ENCODE results near the gene LAS1L.
"Not testable (repeated sequence)": the region's sequence is repeated elsewhere in the genome, so short reads cannot be mapped to it uniquely, and the experiment has no call there.

Gene LAS1L

GRCh38 chrX:65528705-65529340, 5.8 kb downstream of the LAS1L start:
- peaks cover 22% of the 10 kb centered on the region for H3K4me1 Mint-ChIP-seq
- H3K9me3 Mint-ChIP-seq: no peaks in the 10 kb centered on the region
- no peak overlapping the region for H3K4me3 Mint-ChIP-seq
- peaks cover 84% of the 10 kb centered on the region for H3K36me3 Mint-ChIP-seq
- ATAC-seq (no peak), DNase-seq (ENCODE audit: low spot score in 2 of 2) (peak; percentile 12 to 66)
- H3K27ac Mint-ChIP-seq: no peak overlapping the region

- DNase-seq (ENCODE audit: low spot score in 2 of 2): no peak
- peaks cover 89% of the 10 kb centered on the region for H3K36me3 Mint-ChIP-seq
- peaks cover 17% of the 10 kb centered on the region for H3K4me1 Mint-ChIP-seq
- no peak for ATAC-seq
- H3K4me3 Mint-ChIP-seq: no peak overlapping the region
- no peak overlapping the region for H3K27ac Mint-ChIP-seq
- no peaks in the 10 kb centered on the region for H3K9me3 Mint-ChIP-seq
Observed at GRCh38 chrX:65528293-65528692, 6.3 kb downstream of the LAS1L start.

GRCh38 chrX:65524139-65524538, 10.4 kb downstream of the LAS1L start:
- H3K27ac Mint-ChIP-seq: no peak overlapping the region
- ATAC-seq (no peak), DNase-seq (ENCODE audit: low spot score in 2 of 2) (no peak)
- H3K9me3 Mint-ChIP-seq: no peaks in the 10 kb centered on the region
- no peak overlapping the region for H3K4me3 Mint-ChIP-seq
- H3K4me1 Mint-ChIP-seq: peaks cover 11% of the 10 kb centered on the region
- peaks cover 82% of the 10 kb centered on the region for H3K36me3 Mint-ChIP-seq

- Mint-ChIP-seq H3K4me3 (no peak overlapping the region), H3K9me3 (no peaks in the 10 kb centered on the region), H3K4me1 (peaks cover 17% of the 10 kb centered on the region), H3K36me3 (peaks cover 72% of the 10 kb centered on the region), H3K27ac (peak overlapping the region; percentile 32)
- DNase-seq (ENCODE audit: low spot score in 2 of 2) (no peak), ATAC-seq (no peak)
Observed at GRCh38 chrX:65522739-65523372, 11.7 kb downstream of the LAS1L start.

GRCh38 chrX:65519530-65519929, 15.1 kb downstream of the LAS1L start:
- not testable (repeated sequence) for H3K27ac Mint-ChIP-seq; H3K9me3 Mint-ChIP-seq; ATAC-seq; H3K4me3 Mint-ChIP-seq; DNase-seq (ENCODE audit: low spot score in 2 of 2)
- peaks cover 42% of the 10 kb centered on the region for H3K36me3 Mint-ChIP-seq
- H3K4me1 Mint-ChIP-seq: peaks cover 17% of the 10 kb centered on the region

- not testable (repeated sequence) for DNase-seq (ENCODE audit: low spot score in 2 of 2); H3K27ac Mint-ChIP-seq; H3K9me3 Mint-ChIP-seq; H3K4me3 Mint-ChIP-seq
- Mint-ChIP-seq H3K36me3 (peaks cover 37% of the 10 kb centered on the region), H3K4me1 (peaks cover 17% of the 10 kb centered on the region)
- ATAC-seq: peak; percentile 54
Observed at GRCh38 chrX:65518980-65519379, 15.6 kb downstream of the LAS1L start.

- H3K9me3 Mint-ChIP-seq: no peaks in the 10 kb centered on the region
- no peak overlapping the region for H3K27ac Mint-ChIP-seq
- H3K36me3 Mint-ChIP-seq: peaks cover 26% of the 10 kb centered on the region
- no peak overlapping the region for H3K4me3 Mint-ChIP-seq
- peaks cover 17% of the 10 kb centered on the region for H3K4me1 Mint-ChIP-seq
- DNase-seq (ENCODE audit: low spot score in 2 of 2): no peak
- no peak for ATAC-seq
Observed at GRCh38 chrX:65517923-65518322, 16.7 kb downstream of the LAS1L start.

GRCh38 chrX:65516756-65517155, 17.8 kb downstream of the LAS1L start:
- DNase-seq (ENCODE audit: low spot score in 2 of 2) (no peak), ATAC-seq (no peak)
- Mint-ChIP-seq H3K36me3 (peaks cover 23% of the 10 kb centered on the region), H3K4me3 (no peak overlapping the region), H3K9me3 (no peaks in the 10 kb centered on the region), H3K27ac (no peak overlapping the region), H3K4me1 (peaks cover 14% of the 10 kb centered on the region)

GRCh38 chrX:65513610-65514009, 21.0 kb downstream of the LAS1L start:
- peaks cover under 1% of the 10 kb centered on the region for H3K4me1 Mint-ChIP-seq
- peaks cover 9% of the 10 kb centered on the region for H3K36me3 Mint-ChIP-seq
- DNase-seq (ENCODE audit: low spot score in 2 of 2) (no peak), ATAC-seq (no peak)
- H3K4me3 Mint-ChIP-seq: no peak overlapping the region
- no peaks in the 10 kb centered on the region for H3K9me3 Mint-ChIP-seq
- no peak overlapping the region for H3K27ac Mint-ChIP-seq

GRCh38 chrX:65509400-65509799, 25.2 kb downstream of the LAS1L start:
- DNase-seq (ENCODE audit: low spot score in 2 of 2) (no peak), ATAC-seq (no peak)
- no peaks in the 10 kb centered on the region for H3K9me3 Mint-ChIP-seq
- peak overlapping the region; percentile 57 for H3K27ac Mint-ChIP-seq
- peaks cover 14% of the 10 kb centered on the region for H3K36me3 Mint-ChIP-seq
- H3K4me1 Mint-ChIP-seq: no peaks in the 10 kb centered on the region
- no peak overlapping the region for H3K4me3 Mint-ChIP-seq

GRCh38 chrX:65508851-65509250, 25.7 kb downstream of the LAS1L start:
- Mint-ChIP-seq H3K9me3 (no peaks in the 10 kb centered on the region), H3K27ac (peak overlapping the region; percentile 57), H3K4me1 (no peaks in the 10 kb centered on the region), H3K36me3 (peaks cover 14% of the 10 kb centered on the region), H3K4me3 (no peak overlapping the region)
- ATAC-seq (no peak), DNase-seq (ENCODE audit: low spot score in 2 of 2) (no peak)

- Mint-ChIP-seq H3K4me3 (no peak overlapping the region), H3K27ac (no peak overlapping the region), H3K9me3 (no peaks in the 10 kb centered on the region), H3K4me1 (no peaks in the 10 kb centered on the region), H3K36me3 (peaks cover 5% of the 10 kb centered on the region)
- DNase-seq (ENCODE audit: low spot score in 2 of 2): no peak
- ATAC-seq: no peak
Observed at GRCh38 chrX:65502618-65503017, 32.0 kb downstream of the LAS1L start.

- DNase-seq (ENCODE audit: low spot score in 2 of 2) (no peak), ATAC-seq (no peak)
- Mint-ChIP-seq H3K27ac (no peak overlapping the region), H3K4me1 (no peaks in the 10 kb centered on the region), H3K4me3 (no peak overlapping the region), H3K36me3 (no peaks in the 10 kb centered on the region), H3K9me3 (no peaks in the 10 kb centered on the region)
Observed at GRCh38 chrX:65493431-65493830, 41.2 kb downstream of the LAS1L start.

GRCh38 chrX:65491620-65492019, 43.0 kb downstream of the LAS1L start:
- Mint-ChIP-seq H3K27ac (no peak overlapping the region), H3K4me3 (no peak overlapping the region), H3K36me3 (no peaks in the 10 kb centered on the region), H3K9me3 (no peaks in the 10 kb centered on the region), H3K4me1 (no peaks in the 10 kb centered on the region)
- ATAC-seq: no peak
- no peak for DNase-seq (ENCODE audit: low spot score in 2 of 2)

- H3K27ac Mint-ChIP-seq: no peak overlapping the region
- H3K4me1 Mint-ChIP-seq: no peaks in the 10 kb centered on the region
- no peak for ATAC-seq
- H3K36me3 Mint-ChIP-seq: no peaks in the 10 kb centered on the region
- DNase-seq (ENCODE audit: low spot score in 2 of 2): no peak
- no peaks in the 10 kb centered on the region for H3K9me3 Mint-ChIP-seq
- H3K4me3 Mint-ChIP-seq: no peak overlapping the region
Observed at GRCh38 chrX:65488495-65488894, 46.1 kb downstream of the LAS1L start.

- no peaks in the 10 kb centered on the region for H3K4me1 Mint-ChIP-seq
- ATAC-seq: no peak
- no peak for DNase-seq (ENCODE audit: low spot score in 2 of 2)
- no peak overlapping the region for H3K27ac Mint-ChIP-seq
- peaks cover 3% of the 10 kb centered on the region for H3K9me3 Mint-ChIP-seq
- H3K36me3 Mint-ChIP-seq: no peaks in the 10 kb centered on the region
- no peak overlapping the region for H3K4me3 Mint-ChIP-seq
Observed at GRCh38 chrX:65480960-65481359, 53.6 kb downstream of the LAS1L start.

Data from stimulated activated effector memory CD8-positive, alpha-beta T cell treated with anti-CD3 and anti-CD28 coated beads, Interleukin-12 subunit alpha, Interleukin-12 subunit beta, amount 100 ng/mL, for 72 hours (primary cell).